Prostate gland (tissue), 2 donors: ENCODE data around the gene DCAF10.

Experiments used
- POLR2AphosphoS5 ChIP-seq: sonication (generic); formaldehyde crosslinking; IDR thresholded peaks from one replicate; pipeline ENCODE4 v1.6.1; 2017; ENCODE audit warnings: antibody characterized with exemption
- TF ChIP-seq, protein P1 (sequence below), 4 experiments: fragments of 200-600 bp in 2 of 4; fragments of 450-650 bp in 2 of 4; sonication (generic) in 2 of 4; IDR thresholded peaks; 1 replicate in 3 of 4; 2 replicates in 1 of 4; pipeline ENCODE4 v1.5.1; 2016 to 2019; ENCODE audit warnings: antibody characterized with exemption in 4 of 4, mild to moderate bottlenecking in 2 of 4, moderate library complexity in 2 of 4

DNA sequence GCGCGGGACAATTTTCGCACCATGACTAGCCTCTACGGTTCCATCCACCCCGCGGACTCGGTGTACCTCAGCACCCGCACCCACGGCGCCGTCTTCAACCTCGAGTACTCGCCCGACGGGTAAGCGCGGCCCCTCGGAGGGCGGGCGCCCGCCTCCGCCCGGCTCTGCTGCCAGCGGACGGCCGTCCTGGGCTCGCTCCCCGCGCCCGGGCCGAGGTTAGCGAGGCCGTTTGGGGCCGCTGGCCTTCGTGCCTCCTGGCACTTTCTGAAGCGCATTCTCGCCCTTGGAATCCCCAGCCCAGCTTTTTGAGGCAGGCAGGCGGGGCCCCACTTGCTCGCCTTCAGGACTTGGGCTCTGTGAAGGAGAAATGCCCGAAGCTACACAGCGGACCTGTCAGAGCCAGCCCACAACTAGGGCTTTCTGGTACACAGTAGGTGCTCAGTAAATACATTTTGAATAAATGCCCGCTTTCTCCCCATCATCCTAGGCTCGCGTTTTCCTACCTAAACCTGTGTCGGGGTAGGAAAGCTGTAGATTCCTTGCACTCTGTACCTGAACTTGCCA is 772 bp downstream of the DCAF10 start:
- TF ChIP-seq POLR2AphosphoS5 = no peak
- TF ChIP-seq, protein P1, sequence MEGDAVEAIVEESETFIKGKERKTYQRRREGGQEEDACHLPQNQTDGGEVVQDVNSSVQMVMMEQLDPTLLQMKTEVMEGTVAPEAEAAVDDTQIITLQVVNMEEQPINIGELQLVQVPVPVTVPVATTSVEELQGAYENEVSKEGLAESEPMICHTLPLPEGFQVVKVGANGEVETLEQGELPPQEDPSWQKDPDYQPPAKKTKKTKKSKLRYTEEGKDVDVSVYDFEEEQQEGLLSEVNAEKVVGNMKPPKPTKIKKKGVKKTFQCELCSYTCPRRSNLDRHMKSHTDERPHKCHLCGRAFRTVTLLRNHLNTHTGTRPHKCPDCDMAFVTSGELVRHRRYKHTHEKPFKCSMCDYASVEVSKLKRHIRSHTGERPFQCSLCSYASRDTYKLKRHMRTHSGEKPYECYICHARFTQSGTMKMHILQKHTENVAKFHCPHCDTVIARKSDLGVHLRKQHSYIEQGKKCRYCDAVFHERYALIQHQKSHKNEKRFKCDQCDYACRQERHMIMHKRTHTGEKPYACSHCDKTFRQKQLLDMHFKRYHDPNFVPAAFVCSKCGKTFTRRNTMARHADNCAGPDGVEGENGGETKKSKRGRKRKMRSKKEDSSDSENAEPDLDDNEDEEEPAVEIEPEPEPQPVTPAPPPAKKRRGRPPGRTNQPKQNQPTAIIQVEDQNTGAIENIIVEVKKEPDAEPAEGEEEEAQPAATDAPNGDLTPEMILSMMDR (IDR thresholded peaks at IDR 0.05) = no peak
